Stimulated activated CD4-positive, alpha-beta T cell treated with anti-CD3 and anti-CD28 coated beads, Interleukin-15, amount 100 ng/mL, for 48 hours (primary cell): ENCODE measurements around the gene PLSCR1.
"Not testable (repeated sequence)": the region's sequence is repeated elsewhere in the genome, so short reads cannot be mapped to it uniquely, and the experiment has no call there.

Source experiments
- DNase-seq, 2 donors: peaks; one replicate each; pipeline ENCODE4 v3.0.0-alpha.2; 2020; ENCODE audit warnings: low read depth in 2 of 2

The PLSCR1 gene

DNA sequence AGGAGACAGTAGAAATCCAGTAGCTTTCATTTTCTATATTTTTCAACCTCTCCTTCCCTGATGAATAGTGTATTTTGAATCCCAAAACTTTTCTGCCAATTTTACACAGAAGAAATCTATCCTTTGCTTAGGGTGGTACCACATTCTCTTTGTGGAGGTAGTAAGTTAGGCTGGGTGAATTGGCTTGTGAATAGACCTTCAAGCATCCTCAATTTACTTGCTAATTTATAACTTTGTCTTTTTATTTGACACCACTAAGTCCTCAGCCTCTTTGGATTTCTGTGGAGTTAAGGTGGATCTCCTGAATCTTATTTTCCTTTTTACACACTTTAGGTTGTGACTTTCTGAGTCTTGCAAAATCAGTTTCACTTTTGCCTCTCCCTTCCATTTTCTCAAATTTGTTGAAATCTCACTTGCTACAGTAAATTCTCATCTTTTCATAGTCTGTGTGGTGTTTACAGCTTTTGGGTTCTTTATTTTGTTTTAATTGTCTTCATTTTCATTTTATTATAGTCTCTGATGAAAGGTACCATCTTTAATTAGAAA is 5.7 kb upstream of the PLSCR1 start:
- no peak for DNase-seq

DNA sequence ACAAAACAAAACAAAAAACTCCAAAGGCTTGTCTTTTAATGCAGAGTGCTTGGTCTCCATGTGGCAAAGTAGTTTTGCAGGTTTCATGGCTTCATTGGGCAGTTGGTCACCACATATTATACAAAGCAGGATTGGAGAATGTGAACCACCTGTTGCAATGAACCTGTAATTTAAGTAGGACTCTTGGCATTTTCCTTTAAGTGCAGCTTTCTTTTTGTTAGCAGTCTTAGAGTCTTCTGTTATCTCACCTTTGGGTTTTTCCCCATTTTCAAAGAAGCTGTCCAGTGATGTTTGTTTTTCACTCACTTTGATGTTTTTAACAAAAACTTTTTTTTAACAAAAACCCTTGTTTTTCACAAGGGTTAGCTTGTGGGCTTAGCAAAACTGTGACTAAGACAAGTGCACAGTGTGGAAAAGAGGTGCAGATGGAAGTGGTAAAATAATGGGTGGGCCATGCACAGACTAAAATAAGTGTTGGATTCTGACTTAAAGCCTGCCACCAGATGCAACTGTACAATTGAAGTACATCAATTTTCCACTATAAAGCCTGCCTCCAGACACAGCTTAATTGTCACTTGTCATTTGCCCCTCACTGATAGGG is 2.9 kb upstream of the PLSCR1 start:
- no peak for DNase-seq

GRCh38 chr3:146546366-146546965 is 2.1 kb upstream of the PLSCR1 start:
- DNase-seq: no peak

GRCh38 chr3:146544929-146545528 is 622 bp upstream of the PLSCR1 start:
- no peak for DNase-seq

DNA sequence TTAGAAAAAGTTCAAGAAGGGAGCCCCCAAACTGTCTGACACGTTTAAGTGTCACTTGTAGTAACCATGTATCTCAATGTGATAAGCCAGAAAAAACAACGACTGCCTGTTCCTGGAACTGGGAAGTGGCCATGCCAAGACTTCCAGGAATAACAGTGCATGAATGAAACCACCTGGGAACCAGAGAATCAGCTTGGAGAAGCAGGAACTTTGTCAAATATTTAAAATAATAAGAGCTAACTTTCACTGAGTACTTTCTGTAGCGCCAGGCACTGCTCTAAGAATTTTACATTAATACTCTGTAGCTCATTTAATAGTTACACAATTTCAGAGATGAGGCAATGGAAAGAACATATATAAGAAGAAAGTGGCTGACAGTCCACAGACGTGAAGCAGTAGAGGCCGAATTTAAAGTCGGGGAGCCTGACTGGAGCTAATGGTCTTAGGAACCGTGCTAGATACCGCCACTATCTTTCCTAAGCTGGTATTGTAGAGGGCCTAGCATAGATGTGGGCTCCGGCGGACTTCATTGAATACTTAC is 876 bp downstream of the PLSCR1 start:
- no peak for DNase-seq

- no peak for DNase-seq
Measured at GRCh38 chr3:146542978-146543377, 1.4 kb downstream of the PLSCR1 start.

GRCh38 chr3:146542179-146542578 is 2.2 kb downstream of the PLSCR1 start:
- DNase-seq: no peak

DNA sequence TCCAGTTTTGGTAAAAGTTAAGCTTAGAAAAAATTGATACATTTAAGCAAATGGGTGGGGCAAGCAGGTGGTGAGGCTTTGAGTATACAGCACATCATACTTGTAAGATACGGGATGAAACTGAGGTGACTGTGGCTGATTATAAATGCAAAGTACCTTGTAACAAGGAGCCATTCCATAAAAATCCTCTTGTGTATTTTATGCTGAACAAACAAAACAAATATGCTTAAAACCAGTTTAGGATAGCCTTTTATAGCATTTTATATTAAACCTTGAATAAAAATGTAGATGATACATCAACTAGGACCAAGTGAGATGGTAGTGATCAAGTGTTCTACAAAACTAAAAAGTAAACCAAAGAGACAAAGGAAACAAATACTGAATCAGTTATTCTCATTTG is 3.4 kb downstream of the PLSCR1 start:
- no peak for DNase-seq

DNA sequence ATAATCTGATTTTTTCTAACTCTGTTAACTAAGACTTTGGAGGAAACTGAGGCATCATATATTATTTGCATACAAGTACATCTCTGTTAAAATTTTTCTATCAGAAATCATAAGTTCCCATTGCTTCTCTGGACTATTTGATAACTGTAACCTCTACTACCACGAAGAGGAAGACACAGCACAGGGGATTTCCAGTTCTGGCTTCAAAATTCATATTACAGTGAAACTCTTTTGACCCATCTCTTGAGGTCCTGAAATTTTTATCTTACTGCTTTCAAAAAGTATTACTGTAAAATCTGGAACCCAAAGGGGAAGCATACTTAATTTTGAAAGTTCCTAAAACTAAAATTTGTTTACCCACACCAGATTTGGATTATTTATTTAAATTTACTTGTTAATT is 4.2 kb downstream of the PLSCR1 start:
- DNase-seq: no peak

DNA sequence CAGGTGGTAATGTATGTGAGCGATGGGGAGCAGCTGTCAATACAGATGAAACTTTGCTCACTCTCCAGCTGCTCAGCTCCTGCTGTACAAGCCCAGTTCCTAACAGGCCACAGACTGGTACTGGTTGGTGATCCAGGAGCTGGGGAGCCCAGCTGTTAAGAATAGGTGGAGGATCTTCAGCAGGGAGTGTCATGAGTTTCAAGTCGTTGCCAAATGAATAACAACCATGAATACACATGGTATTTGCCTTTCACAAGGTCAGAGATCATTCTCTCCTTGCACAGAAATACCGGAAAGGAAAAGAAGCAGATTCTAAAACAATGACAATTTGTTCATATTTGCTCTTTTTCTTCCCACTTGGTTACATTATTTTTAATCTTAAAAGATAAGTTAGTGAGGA is 5.1 kb downstream of the PLSCR1 start:
- no peak for DNase-seq

- no peak for DNase-seq
Measured at GRCh38 chr3:146537603-146538002, 6.8 kb downstream of the PLSCR1 start.

DNA sequence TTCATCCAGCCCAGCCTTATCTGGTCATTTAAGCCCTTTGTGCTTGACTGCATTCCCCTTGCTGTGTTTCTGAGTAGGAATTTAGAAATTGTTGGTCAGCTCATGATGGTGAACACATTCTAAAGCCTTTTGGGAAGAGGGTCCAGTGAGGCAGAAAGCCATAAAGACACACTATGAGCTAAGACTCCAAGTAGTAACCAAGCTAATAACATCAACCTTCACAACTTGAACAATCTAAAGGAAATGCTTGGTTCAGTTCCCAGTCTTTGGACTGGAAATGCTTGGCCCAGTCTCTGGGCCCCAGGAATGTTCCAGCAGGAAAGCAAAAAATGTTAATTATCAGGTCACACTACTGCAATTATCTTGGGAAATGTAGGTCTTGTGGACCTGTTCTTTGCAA is 7.7 kb downstream of the PLSCR1 start:
- DNase-seq: no peak

DNA sequence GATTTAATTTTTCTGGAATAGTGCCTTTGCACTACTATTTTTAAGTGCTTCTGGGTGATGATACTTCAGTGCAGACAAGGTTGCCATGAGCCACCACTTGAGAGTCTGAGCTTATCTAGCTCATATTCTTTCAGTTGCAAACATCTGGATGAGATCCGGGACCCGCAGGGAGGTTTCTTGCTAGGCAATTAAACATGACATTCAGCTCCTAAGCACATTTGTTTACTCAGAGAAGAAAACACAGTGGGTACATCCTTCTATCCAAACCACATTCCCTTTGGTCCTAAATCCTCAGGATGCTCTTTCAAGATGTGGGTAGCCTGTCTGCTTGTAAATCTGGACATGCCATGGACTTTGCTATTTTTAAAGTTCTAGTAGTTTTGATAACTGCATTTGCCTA is 12.0 kb downstream of the PLSCR1 start:
- DNase-seq: no peak

DNA sequence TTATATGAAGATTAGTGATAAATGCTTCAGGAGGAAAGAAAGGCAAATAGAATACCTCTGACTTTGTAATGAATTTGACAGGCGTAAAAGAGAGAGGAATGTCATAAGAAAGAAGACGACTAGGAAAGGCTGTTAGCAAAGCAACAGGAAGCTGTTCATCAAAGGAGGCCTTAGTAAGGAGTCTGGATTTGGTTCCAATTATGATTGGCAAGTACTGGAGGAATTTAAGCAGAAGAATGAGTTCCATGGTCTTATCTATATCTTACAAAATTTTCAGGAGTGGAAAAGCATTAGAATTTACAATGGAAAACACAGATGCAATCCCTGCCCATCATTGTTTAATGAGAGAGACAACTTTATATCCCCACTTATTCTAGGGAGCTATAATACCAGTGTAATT is 13.8 kb downstream of the PLSCR1 start:
- no peak for DNase-seq

DNA sequence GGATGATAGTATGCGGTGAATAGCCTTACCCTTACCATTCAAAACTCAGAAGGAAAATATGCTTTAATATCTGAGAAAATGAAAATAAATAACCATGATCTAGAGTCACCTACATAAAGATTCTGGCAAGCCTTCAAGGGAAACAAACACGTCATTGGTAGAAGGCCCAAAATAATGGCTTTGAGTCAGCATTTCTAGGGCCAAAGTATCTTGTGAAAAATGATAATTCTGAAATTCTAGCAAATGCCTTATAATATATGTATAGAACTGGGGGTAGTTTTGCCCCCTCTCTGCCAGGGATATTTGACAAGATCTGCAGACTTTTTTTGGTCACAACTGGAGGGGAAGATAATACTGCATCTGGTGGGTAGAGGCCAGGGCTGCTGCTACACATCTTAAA is 15.4 kb downstream of the PLSCR1 start:
- DNase-seq: no peak

DNA sequence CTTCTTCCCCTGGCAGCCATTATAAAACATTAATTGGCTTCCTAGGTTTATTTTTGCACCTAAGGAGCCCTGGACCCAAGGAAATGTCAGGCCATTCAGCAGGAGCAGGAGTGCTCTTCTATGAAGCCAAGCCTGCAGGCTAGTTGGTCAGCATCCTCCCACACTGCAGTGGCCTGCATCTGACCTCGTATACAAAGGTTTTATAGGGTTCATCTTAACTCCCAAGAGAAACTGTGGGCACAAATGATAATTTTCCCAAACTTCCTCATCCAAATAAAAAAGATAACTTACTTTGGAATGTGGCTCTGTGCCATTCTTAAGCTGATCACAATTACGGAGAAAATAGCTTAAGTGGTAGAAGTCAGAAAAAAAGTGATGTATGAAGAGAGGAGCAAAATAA is 19.4 kb downstream of the PLSCR1 start:
- no peak for DNase-seq

GRCh38 chr3:146523531-146523930 is 20.9 kb downstream of the PLSCR1 start:
- no peak for DNase-seq

GRCh38 chr3:146522174-146523158 is 21.9 kb downstream of the PLSCR1 start:
- not testable (repeated sequence) for DNase-seq

DNA sequence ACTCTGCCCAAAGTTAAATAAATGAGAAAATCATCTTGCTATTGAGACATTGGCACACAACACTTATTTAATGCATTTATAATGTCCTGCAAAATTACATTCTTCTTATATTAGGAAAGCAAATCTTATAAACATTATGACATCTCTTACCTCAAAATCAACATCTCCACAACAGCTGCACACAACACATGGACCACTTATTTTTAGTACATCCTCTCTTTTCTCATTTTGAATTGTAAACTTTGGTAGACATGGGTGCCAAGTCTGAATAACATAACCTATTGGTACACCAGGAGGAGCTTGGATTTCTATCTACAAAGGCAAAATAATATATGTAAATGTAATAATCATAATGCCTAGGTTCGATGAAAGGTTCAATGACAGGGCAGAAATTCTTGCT is 23.0 kb downstream of the PLSCR1 start:
- DNase-seq: no peak

DNA sequence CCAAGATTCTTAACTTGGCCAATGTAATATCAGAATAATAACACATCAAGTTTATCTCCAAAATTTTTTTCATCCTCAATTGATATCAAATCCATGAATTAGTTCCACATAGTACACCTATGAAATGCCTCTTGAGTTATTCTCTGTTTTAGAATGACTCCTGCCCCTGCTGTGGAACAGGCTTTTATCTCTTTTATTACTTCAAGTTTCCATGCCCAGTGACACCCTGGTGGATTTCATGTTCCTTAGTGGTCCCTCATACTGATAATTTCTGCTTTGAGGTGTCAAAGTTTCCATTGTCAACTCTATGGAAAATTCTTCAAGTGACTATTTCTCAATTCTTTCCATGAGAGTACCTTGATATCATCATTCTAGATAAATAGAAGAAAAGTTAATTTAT is 24.6 kb downstream of the PLSCR1 start:
- no peak for DNase-seq

DNA sequence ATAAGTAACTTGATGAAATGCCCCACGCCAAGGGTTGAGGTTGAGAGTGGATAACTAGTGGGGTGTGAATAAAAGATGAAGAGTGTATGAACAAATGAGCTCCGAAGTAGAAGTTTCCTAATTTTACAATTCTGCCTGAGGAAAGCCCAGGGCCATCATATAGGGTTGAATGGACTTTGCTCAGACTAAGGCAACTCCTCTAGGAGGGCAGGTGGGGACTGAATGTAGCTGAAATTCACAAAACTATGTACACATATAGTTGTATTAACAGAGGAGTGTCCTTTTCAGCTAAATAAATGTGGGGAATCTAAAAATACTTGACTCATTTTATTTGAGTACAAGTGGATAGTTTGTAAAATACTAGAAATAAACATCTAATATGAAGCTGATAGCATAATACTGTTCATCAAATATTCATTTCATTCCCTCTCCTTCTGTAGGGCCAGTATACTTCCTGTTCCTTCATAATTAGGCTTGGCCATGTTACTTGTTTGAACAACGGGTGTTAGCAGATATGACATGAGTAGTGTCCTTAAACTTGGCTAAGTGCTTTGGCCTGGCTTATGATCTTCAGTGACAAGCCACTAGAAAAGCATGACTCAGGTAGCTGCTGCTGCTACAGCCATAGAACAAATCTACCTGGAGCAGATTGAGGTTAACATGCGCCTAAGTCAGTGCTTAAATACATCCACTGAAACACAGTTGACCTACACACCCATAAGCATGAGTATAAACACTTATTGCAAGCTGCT is 26.5 kb downstream of the PLSCR1 start:
- no peak for DNase-seq
